PFSK-1 (cell line): ENCODE results near the gene WNK1.

Experiments used
- FOXP2 ChIP-seq: optimal IDR thresholded peaks from 2 replicates; pipeline ENCODE3; 2011; ENCODE audit warnings: borderline replicate concordance, control low read depth, inconsistent platforms; ENCODE audit not compliant: insufficient read depth; ENCODE audit errors: extremely low read length, extremely low read depth
- POLR2AphosphoS5 ChIP-seq: IDR thresholded peaks from 2 replicates; pipeline ENCODE4 v1.6.1; 2012; ENCODE audit warnings: low read depth, mild to moderate bottlenecking, control low read depth, low read length, moderate library complexity
- SIN3A ChIP-seq: IDR thresholded peaks from 2 replicates; pipeline ENCODE4 v1.6.1; 2012; ENCODE audit warnings: mild to moderate bottlenecking, low read length, moderate library complexity, borderline replicate concordance; ENCODE audit not compliant: insufficient read depth
- TAF1 ChIP-seq: IDR thresholded peaks from 2 replicates; pipeline ENCODE4 v1.6.1; 2012; ENCODE audit warnings: low read length, control low read depth, borderline replicate concordance; ENCODE audit not compliant: insufficient read depth
- TF ChIP-seq, protein P1 (sequence below), 2 experiments: IDR thresholded peaks; 2 replicates each; pipeline versions ENCODE4 v1.6.1 to v1.8.0; 2011 to 2012; ENCODE audit warnings: low read depth in 2 of 2, low read length in 2 of 2, control low read depth in 1 of 2, inconsistent platforms in 1 of 2, mild to moderate bottlenecking in 1 of 2, moderate library complexity in 1 of 2; ENCODE audit not compliant: insufficient read depth in 1 of 2

The WNK1 gene

DNA sequence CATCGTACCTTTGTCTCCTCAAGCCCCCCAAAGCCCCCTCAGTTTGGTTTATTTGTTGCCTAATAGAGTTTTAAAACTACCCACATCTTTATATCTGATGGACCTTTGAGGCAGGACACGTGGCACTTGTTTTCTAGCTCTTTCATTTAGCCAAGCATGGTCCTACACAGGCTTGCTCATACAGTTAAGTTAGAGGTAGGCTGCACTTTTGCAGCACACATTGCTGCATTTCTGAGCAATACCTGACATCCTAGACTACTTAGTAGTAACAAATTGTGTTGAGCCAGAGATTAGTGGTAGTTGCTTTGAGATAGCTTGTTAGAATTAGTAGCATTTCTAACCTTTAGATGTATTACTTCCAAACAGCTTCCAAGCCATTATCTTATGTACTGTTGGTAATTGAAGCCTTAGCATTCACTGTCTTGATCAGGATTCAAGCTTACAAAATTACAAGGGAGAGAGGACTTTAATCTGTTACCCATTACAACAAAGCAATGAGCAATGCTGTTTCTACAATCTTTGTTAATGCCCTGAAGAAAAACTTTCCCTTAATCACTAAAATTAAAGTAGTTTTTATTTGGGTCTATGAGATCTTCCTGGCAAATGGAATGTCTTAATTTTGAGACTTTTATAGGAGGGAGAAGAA, 96.6 kb downstream of the WNK1 start:
- TF ChIP-seq, protein P1, sequence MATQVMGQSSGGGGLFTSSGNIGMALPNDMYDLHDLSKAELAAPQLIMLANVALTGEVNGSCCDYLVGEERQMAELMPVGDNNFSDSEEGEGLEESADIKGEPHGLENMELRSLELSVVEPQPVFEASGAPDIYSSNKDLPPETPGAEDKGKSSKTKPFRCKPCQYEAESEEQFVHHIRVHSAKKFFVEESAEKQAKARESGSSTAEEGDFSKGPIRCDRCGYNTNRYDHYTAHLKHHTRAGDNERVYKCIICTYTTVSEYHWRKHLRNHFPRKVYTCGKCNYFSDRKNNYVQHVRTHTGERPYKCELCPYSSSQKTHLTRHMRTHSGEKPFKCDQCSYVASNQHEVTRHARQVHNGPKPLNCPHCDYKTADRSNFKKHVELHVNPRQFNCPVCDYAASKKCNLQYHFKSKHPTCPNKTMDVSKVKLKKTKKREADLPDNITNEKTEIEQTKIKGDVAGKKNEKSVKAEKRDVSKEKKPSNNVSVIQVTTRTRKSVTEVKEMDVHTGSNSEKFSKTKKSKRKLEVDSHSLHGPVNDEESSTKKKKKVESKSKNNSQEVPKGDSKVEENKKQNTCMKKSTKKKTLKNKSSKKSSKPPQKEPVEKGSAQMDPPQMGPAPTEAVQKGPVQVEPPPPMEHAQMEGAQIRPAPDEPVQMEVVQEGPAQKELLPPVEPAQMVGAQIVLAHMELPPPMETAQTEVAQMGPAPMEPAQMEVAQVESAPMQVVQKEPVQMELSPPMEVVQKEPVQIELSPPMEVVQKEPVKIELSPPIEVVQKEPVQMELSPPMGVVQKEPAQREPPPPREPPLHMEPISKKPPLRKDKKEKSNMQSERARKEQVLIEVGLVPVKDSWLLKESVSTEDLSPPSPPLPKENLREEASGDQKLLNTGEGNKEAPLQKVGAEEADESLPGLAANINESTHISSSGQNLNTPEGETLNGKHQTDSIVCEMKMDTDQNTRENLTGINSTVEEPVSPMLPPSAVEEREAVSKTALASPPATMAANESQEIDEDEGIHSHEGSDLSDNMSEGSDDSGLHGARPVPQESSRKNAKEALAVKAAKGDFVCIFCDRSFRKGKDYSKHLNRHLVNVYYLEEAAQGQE (IDR thresholded peaks at IDR 0.05; ENCODE audit: insufficient read depth in 1 of 2, low read depth in 2 of 2, low read length in 2 of 2) = no peak
- TF ChIP-seq FOXP2 (no peak), SIN3A (no peak)

DNA sequence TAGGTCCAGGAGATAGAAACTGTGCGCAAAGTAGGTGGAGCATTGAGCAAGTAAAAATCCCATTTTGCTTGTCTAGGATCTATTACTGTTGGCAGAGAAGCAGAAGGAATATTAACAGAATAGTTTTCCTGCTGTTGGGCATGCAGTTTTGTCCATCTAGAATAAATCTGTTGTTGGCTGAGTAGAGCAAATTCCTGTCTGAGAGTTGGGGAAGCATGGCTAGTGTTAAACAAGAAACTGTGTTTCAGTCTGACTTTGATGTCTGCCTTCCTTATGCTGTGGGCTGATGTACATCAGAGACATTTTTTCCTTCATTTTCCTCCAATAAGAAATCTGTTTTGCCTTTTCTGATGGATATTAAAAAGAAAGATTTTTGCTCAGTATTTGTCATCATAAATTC, 99.0 kb downstream of the WNK1 start:
- TF ChIP-seq SIN3A (no peak), POLR2AphosphoS5 (no peak), TAF1 (no peak), FOXP2 (no peak)
- TF ChIP-seq, protein P1 (IDR thresholded peaks at IDR 0.05; ENCODE audit: insufficient read depth in 1 of 2, low read depth in 2 of 2, low read length in 2 of 2) = no peak

DNA sequence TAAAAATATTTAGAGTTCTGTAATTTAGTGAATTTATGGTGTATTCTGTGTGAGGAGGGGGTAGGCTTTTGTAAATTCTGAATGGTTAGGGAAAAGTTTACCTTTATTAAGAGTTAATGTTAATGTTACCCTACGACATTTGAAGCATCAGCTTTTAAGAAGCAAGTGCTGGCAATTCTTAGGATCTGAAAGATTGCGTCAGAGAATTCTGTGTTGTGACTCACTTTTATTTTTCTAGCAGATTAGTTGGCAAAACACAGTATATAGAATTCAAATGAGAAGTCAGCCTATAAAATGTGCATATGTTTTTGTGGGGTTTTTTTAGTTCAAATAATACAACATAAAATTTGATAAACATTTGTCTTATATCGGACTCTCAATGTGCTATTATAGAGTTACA, 99.5 kb downstream of the WNK1 start:
- TF ChIP-seq FOXP2 = no peak

DNA sequence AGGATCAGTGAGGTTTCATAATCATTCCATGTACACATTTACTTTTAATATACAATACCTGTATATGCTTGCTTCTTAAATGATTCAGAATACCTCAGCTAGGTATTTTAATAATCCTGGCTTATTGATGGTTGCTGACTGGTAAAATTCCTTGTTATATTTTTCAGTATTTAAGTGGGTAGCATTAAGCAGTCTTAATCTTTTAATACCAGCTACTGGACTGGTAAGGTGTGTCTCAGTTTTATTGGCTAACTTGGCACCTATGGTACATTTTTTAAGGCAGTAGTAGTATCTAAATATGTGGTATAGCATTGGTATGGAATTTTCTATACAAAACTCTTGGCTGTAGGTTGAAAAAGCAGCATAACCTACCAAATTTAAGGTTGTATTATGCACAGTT, 100.5 kb downstream of the WNK1 start:
- TF ChIP-seq TAF1 (no peak), FOXP2 (no peak), POLR2AphosphoS5 (no peak), SIN3A (no peak)
- TF ChIP-seq, protein P1 (IDR thresholded peaks at IDR 0.05; ENCODE audit: insufficient read depth in 1 of 2, low read depth in 2 of 2, low read length in 2 of 2) = no peak

DNA sequence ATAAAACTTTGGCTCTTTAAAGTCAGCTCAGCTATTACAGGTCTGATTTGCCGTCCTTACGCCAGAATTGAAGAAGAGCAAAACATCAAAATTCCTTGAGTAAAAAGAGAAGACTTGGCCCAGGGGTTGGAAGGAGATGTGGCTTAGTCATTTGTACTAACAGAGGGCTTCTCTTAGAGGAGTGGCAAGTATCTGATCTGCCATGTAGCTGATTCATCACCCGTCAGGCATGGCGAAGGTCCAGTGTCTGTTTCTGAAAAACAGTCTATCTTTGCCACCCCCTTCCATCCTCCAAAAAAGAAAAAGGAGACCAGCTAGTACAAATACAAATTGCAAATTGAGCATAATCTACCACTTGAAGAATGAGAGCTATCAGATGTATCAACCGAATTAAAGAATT, 105.2 kb downstream of the WNK1 start:
- no peak for TF ChIP-seq FOXP2

DNA sequence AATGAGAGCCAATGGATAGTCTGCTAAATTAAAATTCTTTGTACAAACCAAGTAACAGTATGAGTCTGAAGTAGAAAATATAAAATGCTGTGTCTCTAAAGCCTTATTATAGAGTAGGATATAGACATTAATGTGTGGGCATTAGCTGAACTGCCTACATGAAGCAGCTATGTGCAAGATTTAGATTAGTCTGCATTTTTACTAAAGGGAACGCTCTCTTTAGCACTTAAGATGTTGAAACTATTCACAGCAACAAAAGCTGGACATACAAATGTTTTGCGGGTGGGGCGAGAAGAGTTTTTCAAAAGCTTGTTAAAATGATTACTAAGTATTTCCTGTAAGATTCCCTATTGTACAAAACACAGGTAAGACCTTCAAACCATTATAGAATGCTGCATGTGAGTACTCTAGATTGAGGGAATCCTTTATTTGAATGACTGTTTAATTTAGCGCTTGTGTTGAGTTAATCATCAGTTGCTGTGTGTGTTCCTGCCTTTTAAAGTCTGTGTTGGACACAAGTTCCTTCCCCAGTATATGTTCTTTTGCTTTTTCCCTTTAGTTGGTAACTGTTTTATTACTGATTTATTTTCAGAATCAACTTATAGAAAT, 110.0 kb downstream of the WNK1 start:
- no peak for TF ChIP-seq POLR2AphosphoS5

DNA sequence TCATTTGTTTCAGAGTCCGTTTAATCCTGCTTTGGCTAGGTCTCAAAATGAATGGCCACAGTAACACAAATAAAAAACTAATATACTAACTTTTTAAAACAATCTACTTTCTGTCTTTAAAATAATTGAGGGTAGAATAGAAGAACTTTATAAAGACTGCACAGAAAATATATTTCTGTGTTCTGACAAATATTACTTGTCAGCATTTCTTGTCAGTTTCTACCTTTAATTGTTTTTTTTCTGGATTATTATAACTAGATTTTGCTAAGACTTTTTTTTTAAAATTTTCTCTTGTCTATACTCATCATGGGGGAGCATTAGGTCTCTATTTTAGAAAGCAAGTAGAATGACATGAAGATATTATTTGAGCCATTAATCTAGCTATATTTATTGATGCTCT, 110.9 kb downstream of the WNK1 start:
- TF ChIP-seq SIN3A = no peak
- no peak for TF ChIP-seq POLR2AphosphoS5
- TF ChIP-seq FOXP2 = no peak
- TF ChIP-seq TAF1 = no peak
- TF ChIP-seq, protein P1 (IDR thresholded peaks at IDR 0.05; ENCODE audit: insufficient read depth in 1 of 2, low read depth in 2 of 2, low read length in 2 of 2) = no peak
